Caki2 (cell line): Measurements from ENCODE around the gene S100A7. TPM values are rescaled to one million over a fixed set of nuclear protein-coding genes. Genes with fewer than 3 reads are reported as not detected.
A peak's percentile ranks its signal among the peaks of the same experiment; 100 is the strongest.

Experiments
- DNase-seq: peaks from one replicate; pipeline ENCODE4 v3.0.0-alpha.2; 2015; ENCODE audit warnings: low read depth
- in situ Hi-C: cut with HindIII; loops from 2 replicates; pipeline ENCODE4 v1.10.0; 2016; ENCODE audit warnings: low sequenced_read_pairs, low pct_unique_long_range_greater_than_20kb, mixed read lengths
- total RNA-seq: library from RNA; depleted of rRNA; stranded (reverse); fragments of >200 nt; shearing (Covaris generic); gene quantifications from 2 replicates; pipeline ENCODE4 v1.2.3, GENCODE V29; 2014; ENCODE audit warnings: low replicate concordance; rRNA removed

The S100A7 gene
- not detected in 2 replicates for total RNA-seq

DNA sequence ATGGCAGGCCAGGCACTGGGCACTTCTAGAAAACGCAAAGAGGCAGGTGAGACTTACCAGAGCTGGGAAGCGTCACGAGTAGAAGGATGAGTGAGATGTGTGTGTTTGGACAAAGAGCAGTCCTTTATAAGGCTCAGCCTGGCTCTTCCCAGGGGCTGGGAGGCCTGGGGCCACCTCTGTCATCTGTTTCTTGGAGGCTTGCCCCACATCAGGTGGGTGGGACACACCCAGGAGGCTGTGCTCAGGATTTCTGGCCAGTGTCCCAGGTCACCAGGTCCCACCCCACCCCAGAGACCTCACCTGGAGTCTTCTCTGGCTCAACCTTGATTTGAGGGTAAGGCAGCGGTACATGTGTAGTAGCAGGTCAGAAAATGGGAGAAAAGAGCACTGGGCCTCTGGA is at the start of gene S100A7:
Gene S100A7 (minus strand): TSS at position 101 of the 400 bp plus-strand sequence. CDS start 1,638 bp downstream, outside the sequence.
- in situ Hi-C loops, result no loop called here
- no peak for DNase-seq

DNA sequence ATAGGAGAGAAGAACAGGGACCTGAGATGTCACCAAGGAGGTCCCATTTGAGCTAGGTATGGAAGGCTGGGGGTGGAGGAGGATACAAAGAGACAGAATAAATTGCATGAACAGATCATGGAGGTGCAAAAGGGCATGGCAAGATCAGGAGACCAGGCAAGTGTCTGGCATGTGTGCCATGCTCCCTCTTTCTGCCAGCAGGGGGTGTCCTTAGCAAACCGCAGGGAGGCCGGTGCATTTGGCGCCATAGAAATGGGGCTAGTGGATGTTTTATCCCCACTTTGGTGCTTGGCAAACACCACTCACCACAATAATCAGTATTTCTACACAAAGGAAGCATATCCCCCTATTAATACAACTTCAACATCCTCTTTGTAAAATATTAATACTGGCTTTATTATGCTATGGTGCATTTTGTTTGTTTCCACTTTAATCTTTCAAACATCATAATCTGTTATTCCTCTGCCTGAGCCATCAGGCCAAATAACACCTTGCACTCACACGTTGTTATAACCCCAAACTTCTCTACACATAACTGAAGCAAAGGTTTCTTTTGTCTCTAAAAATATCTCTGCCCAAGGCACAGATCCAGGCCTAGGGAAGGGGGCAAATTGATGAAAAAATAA is 49.4 kb upstream of the S100A7 start:
- in situ Hi-C loops, result no loop called here
- DNase-seq, result no peak

DNA sequence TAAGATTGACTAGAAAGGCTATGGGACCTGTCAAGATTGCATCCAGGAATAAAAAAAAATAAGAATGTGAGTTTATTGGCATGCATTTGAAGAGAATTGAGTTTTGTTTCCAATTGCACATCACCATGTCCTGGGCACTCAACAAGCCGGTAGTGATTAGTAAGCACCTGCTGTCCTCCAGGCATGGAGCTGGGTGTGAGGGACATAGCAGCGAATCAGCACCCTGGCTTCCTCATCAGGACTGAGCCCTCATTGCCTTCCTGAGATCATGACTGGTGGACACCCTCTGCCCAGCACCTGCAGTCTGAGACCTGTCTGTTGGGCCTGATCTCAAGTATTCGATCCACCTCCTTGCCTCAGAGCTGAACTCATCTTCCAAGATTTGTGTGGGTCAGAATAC is 48.6 kb upstream of the S100A7 start:
- DNase-seq, result no peak
- in situ Hi-C loops, result no loop called here

DNA sequence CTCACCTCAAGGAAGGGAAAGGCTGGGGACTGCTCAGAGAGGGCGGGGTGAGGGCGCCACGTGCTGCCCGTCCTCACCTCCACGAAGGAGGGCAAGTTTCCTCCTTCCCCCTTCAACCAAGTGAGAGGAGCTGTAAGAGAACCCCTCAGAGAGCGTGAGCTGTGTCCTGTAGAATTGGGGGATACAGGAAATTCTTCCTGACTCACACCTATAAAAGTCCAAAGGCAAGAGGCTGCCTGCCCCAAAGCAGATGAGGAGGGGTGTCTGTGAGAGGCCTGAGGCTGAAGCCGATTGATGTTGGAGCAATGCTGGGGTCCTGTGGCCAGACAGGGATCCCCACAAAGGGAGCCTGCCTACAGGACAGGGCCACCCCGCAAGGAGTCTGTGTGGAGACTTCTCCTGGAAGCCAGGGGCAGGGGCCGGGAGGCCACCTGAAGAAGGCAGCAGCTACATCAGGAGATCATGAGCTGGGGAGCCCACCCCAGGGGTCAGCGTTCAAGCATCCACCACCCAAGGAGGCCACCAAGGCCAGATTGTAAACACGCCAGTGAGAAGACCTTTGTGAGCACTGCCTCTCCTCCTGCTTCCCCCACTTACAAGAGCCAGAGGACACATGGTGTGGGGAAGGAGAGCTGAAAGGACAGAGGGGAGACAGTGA is 47.6 kb upstream of the S100A7 start:
- in situ Hi-C loops, result no loop called here
- DNase-seq, result no peak

DNA sequence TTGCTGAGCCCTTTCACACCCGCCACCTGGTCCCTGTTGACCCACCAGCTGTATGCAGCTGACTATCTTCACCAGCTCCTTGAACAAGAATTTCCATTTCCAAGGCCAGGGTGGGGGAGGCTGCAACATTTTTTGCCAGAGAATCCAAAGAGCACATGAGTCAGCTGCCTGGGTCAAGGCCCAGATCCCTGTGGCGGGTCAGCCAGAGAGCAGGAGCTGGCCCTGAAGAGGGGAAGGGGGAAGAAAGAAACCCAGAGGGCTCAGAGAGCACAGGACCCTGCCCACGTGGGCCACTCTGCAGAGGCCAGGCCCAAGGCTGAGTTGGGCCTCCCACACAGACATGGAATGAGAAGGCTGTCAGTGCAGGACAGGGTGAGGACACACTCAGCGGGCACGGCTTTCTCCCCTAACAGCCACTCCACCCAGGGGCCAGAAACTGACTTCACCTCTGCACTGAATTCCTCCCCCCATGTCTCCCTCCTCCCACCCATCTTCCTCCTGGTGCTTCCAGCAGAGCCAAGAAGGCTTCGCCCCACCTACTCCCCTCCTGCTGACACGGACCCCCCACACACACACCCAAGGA is 46.5 kb upstream of the S100A7 start:
- in situ Hi-C loops, result no loop called here
- DNase-seq, result no peak

DNA sequence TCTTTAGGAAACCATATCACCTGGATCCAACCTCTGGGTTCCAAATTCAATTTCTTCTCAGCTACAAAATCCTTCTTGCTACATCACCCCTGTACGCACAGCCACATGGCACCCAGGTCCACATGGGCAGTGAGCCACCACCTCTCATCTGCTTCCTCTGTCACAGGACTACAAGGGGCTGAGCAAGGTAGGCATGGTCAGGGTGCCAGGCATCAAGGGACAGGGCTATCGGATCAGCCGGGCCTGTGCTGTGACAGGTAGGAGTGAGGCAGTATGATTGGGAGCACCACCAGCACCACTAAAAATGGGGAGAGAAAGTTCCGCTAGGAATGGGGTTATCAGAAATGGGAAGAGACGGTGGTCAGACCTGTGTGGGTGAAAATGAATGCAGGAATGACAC is 45.9 kb upstream of the S100A7 start:
- in situ Hi-C loops, result no loop called here
- no peak for DNase-seq

DNA sequence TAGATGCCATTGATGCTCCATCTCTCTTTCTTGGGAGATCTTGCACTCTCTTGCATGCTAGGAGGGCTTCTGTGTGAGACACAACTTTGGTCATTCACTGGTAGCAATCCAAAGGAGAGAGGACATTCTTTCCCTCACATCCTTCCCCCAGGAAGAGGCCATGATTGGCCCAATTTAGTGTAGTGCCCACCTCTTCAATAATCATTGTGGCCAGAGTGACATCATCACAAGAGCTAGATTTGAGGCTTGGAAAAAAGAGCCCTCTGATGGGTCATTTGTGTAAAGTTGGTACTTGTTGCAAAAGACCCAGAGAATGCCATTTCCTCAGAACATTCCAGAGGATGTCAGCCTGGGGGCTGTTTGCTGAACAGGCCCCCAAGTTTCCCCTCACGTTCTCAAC is 45.1 kb upstream of the S100A7 start:
- in situ Hi-C loops, result no loop called here
- DNase-seq, result no peak

DNA sequence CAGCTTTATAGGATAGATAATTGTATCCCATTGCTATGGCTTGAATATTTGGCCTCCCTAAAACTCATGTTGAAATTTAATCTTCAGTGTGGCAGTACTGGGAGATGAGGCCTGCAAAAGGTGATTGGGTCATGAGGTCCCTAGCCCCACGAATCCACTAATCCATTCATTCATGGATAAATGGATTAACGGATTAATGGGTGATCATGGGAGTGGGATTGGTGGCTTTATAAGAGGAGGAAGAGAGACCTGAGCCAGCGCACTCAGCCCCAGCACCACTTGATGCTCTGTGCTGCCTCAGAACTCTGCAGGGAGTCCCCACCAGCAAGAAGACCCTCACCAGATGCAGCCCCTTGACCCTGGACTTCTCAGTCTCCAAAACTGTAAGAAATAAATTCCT is 43.3 kb upstream of the S100A7 start:
- in situ Hi-C loops, result no loop called here
- DNase-seq, result no peak

DNA sequence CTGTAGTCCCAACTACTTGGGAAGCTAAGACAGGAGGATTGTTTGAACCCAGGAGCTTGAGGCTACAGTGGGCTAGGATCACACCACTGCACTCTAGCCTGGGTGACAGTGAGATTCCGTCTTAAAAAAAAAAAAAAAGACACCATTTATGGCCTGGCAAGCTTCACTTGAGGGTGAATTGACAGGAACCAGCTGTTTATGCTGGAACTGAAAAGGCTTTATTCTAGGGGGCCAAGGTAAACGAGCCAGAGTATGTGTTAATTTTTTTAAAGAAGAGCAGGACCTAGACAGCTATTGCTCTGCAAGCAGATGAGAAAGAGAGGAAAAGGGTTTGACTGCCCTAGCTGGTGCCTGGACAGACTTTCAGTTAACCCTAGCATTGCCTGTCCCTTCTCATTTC is 38.3 kb upstream of the S100A7 start:
- in situ Hi-C loops, result loop anchor here (25.0 kb wide), 1 partner anchor 136 kb away; the partner anchor contains the start of gene S100A9
- DNase-seq, result no peak

DNA sequence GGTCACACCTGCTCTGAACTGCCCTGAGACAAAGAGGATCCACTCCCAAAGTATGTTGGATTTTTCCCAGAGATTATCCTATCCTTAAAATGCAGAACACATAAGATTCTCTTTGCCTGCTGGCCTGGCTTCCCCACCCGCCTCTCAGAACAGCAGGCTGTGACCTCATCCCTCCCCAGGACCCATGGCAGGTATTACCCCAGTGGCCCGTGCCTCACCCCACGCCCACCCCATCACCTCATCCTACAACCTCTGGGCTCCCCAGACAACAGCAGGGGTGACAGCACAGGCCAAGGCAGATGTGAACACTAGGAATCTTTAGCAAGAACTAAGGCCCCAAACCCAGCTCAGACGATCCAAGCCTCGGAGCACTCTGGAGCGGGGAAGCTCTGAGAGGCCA is 35.1 kb upstream of the S100A7 start:
- in situ Hi-C loops, result loop anchor here (25.0 kb wide), 1 partner anchor 133 kb away; the partner anchor contains the start of gene S100A9
- no peak for DNase-seq

DNA sequence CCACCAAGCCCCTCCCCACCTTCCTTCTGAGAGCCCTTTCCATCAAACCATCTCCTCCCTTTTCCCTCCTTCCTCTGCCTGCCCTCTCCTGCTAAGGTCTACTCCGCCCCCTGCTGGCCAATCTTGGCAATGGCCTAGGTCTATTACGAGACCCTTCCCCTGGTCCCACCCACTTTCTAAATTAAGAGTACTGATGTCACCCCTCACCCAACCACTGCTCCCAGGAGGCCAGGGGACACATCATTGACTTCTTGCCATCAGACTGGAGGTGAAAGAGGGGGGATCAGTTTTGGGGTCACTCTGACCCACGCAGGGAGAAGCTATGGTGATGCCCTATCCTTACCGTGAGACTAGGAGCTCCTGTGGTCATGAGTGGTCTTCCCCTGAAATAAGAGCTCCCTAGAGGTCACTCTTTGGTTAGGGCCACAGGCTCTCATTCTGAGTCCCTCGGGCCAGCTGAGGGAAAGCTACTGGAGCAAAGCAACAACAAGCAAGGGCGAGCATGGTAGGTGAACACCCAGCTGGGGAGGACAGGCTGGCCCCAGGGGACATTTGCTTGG is 34.6 kb upstream of the S100A7 start:
- DNase-seq, result peak; percentile 51
- in situ Hi-C loops, result loop anchor here (25.0 kb wide), 1 partner anchor 133 kb away; the partner anchor contains the start of gene S100A9

DNA sequence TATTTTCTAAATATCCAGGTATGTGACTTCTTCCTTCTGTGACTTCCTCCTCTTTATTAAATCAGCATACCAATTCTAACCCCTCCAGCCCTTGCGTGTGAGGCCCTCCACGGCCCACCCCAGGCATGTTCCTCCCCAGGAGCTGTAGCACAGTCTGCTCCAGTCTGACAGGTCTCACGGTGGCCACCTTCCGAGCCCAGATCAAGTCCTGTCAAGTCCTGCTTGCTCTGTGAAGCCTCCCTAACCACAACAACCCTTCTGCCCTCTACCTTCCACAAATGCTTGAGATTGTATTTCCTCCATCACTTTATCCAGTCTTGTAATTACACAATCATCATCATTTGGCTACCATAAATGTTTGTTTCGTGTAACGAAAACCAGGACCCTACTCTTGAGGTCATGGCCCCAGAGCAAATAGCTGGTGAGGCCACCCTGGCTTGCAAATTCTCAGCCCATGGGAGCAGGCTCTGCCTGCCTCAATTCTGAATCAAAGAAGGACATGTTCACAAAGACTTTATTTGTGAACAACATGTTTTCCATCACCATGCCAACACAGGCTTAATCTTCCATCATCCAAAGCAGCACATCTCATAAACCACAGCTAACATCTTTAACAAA is 33.0 kb upstream of the S100A7 start:
- in situ Hi-C loops, result loop anchor here (25.0 kb wide), 1 partner anchor 131 kb away; the partner anchor contains the start of gene S100A9
- DNase-seq, result no peak

DNA sequence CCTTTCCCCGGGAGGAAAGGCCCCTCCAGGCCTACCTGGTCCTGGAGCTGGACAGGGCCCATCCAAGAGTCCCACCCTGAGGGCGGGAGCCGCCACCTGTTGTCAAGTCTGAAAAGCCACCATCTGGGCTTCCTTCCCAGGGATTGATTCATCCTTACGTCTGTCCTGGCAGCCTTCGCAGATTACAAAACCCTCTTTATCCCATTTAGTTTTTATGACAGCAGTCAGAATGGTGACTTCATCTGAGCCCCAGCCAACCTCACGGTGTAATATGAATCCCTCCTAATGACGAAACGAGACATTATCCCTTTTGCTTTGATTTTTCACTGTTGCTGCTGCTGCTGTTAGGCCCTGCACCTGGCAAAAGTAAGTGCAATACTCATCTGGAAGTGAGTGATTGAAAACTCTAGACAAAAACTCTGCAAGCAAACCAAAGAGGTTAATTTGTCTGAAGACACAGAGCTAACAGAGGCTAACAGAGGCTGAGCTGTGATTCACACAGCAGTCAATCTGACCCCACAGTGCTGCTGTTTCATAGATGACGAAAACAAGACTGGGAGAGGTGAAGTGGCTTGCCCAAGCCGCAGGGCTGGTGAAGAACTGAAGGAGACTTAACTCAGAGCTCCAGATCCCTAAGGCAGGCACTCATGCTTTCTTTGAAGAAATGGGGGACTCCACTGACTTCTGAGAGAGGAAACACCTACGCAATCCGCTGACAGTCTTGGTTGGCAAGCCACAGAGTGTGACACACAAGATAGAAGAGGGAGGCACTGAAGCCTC is 30.0 kb upstream of the S100A7 start:
- in situ Hi-C loops, result loop anchor here (25.0 kb wide), 1 partner anchor 128 kb away; the partner anchor contains the start of gene S100A9
- no peak for DNase-seq

DNA sequence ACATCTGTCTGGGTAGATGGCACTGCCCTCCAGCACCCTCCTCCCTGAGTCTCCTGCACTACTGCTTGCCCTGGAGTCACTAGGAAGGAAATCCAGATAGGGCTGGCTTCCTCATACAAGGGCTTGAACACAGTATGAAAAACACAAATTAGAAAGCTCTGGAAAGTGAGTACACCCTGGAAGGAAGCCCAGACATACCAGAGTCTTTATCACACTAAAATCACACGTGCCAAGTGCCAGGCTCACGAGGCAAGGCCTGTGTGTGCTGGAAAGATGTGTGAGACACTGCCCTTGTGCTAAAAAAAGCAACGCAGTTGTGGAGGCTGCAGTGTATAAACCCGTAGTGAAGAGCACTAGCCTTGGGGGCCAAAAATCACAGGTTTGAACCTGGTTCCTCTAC is 28.3 kb upstream of the S100A7 start:
- in situ Hi-C loops, result loop anchor here (25.0 kb wide), 1 partner anchor 126 kb away; the partner anchor contains the start of gene S100A9

DNA sequence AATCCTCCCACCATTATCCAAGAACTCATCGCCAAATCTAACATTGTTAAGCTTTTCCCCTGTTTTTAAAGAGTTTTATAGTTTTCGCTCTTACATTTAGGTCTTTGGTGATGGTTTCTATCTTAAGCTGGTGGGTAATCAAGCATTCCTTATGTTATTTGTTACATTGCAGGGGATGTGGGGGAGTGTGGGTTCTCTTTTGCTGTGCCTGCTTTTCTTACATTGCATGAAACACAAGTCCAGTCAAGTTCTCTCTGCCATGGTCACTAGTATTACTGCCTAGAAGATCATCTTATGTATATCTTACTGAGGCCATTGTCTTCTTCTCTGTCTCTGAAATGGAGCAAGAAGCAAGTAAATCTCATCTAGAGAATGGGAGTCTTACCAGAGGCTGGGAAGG is 27.3 kb upstream of the S100A7 start:
- in situ Hi-C loops, result loop anchor here (25.0 kb wide), 1 partner anchor 125 kb away; the partner anchor contains the start of gene S100A9
- DNase-seq, result no peak

More for the DNA sequence above, 28.3 kb upstream of the S100A7 start:
- DNase-seq, result no peak

DNA sequence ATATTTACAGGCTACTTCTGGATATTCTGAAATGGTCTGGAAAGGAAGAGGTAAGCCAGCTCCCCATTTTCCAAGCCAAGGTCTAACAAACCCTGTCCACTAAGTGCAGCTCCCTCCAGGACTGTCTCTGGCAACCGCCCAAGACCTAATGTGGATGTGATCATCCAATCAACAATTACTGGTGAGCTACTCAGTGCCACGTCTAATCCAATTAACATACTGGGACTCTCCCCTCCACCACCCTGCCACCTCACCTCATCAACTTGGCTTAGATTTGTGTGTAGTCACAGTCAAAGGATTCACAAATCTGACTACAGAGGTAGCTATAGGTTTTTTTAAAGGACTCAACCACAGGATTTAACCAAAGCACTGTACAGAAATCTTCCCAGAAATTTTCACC is 25.4 kb upstream of the S100A7 start:
- no peak for DNase-seq
- in situ Hi-C loops, result loop anchor here (25.0 kb wide), 1 partner anchor 124 kb away; the partner anchor contains the start of gene S100A9

DNA sequence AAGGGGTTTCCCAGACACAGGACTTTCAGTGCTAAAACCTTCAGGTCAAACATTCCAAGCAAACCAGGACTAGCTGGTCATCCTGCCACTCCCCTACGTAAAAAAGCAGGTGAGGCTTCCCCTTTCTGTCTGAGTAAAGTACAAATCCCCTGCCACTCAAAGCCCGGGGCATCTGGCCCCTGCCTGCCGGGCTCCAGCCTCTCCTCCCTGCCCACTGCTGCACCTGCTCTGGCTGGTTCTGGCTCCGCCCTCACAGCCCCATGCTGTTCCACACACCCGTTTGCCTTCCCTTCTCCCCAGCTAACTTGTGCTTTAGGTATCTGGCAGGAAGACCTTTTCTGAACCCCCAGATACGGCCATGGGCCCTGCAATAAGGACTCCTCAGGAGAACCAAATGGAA is 23.3 kb upstream of the S100A7 start:
- in situ Hi-C loops, result loop anchor here (25.0 kb wide), 1 partner anchor 121 kb away; the partner anchor contains the start of gene S100A9
- no peak for DNase-seq
